Epithelial cell of prostate (primary cell): Measurements from ENCODE around the gene ZC3H12D.
"Not testable (repeated sequence)": the region's sequence is repeated elsewhere in the genome, so short reads cannot be mapped to it uniquely, and the experiment has no call there.

Experiments used
- DNase-seq: peaks from one replicate; pipeline ENCODE4 v3.0.0-alpha.2; 2011; ENCODE audit warnings: low read depth, low spot score
- H3K27ac ChIP-seq: fragments of 450-650 bp; 2 replicates; pipeline ENCODE4 v1.5.1; 2017; ENCODE audit warnings: mild to moderate bottlenecking

ZC3H12D gene

GRCh38 chr6:149487316-149487715 is 2.5 kb upstream of the ZC3H12D start:
- H3K27ac ChIP-seq = no peak overlapping the region
- DNase-seq = no peak

- DNase-seq = no peak
- no peak overlapping the region for H3K27ac ChIP-seq
Observed at GRCh38 chr6:149483849-149484655, 762 bp downstream of the ZC3H12D start.

- H3K27ac ChIP-seq = no peak overlapping the region
- no peak for DNase-seq
Observed at GRCh38 chr6:149483334-149483725, 1.5 kb downstream of the ZC3H12D start.

DNA sequence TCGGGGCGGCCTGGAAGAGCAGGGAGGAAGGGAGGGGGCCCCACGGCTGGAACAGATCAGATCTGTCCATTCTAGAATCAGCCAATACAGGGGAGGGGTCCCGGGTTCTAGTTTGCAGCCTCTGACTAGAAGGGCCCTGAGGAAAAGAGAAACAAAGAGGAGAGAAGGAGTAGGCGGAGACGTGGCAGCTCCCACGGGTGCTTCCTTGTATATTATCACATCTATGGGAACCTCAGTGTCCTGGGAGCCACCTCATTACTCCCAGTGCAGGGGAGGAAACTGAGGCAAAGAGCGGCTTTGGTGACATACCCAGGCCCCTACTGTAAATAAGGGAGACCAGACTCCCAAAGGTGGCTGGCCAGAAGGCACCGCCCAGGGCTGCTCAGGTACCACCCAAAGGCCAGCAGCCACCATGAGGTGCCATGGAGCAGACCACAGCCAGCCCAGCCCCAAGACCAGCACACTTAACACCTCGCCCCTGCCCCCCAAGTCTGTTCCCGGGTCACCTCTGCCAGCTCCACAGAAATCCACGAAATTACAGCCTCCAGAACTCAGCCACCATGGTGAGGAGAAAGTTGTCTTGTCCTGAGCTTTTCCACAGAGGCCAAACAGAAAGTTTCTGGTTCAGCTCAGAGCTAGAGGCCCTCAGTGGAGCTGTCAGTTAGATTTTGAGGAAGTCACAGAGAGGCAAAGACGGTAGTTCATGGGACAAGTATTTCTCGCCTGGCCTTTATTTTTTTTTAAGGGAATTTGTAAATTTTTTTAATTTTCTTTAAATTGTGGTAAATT is 2.1 kb downstream of the ZC3H12D start:
- no peak for DNase-seq
- H3K27ac ChIP-seq = no peak overlapping the region

DNA sequence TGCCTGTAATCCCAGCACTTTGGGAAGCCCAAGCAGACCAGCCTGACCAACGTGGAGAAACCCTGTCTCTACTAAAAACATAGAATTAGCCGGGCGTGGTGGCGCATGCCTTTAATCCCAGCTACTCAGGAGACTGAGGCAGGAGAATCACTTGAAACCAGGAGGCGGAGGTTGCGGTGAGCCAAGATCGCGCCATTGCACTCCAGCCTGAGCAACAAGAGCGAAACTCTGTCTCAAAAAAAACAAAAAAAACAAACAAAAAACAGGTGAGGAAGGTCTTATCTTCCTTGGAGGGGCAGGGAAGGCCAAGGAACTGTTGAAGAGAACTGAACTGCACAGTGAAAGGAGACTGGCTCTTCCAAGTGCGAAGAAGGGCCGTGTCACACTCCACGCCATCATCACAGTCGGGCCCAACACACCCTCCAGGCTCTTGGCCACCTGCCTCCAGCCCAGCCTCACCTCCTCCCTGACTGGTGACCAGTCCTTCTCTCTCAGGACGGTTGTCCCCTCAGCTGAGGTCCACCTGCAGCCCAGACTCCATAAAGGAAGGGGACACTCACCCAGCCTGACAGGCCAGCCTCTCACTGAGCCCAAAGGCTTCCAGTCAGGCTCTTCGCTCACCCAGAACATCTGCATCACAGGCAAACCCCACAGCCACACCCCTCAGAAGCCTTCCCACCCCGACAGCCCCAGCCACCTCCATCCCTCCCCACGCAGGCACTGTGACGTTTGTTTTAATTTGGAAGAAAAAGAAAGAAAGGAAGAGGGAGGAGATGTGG is 4.1 kb downstream of the ZC3H12D start:
- H3K27ac ChIP-seq = no peak overlapping the region
- DNase-seq = no peak

GRCh38 chr6:149478631-149479314 is 6.0 kb downstream of the ZC3H12D start:
- no peak overlapping the region for H3K27ac ChIP-seq
- no peak for DNase-seq

GRCh38 chr6:149477544-149477943 is 7.3 kb downstream of the ZC3H12D start:
- H3K27ac ChIP-seq = no peak overlapping the region
- no peak for DNase-seq

DNA sequence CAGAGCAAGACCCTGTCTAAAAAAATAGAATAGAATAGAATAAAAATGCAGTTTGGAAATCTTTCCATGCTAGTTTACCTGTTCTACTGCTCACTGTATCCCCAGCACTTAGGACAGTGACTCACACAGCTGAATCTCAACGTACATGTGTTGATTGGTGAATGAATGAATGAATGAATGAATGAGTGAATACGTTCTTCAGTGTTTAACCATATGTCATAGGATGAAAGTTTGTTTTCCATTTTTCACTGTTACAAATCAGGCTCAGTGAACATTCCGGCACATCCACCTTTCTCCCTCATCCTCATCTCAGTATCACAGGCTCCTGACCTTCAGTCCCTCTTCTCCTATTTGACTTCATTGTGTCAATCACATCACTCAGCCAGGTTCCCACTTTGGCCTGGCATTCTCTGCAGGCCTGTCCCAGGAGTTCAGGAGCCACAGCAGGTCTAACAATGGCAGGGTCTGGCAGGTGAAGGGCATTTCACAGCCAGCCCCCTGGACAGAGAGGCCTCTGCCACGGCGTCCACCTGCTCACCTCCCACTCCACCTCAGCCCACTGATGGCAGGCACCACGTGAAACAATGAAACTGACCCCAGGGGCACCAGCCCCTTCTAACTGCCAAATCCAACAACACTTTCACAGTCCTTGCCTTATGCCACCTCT is 7.9 kb downstream of the ZC3H12D start:
- H3K27ac ChIP-seq = no peak overlapping the region

DNA sequence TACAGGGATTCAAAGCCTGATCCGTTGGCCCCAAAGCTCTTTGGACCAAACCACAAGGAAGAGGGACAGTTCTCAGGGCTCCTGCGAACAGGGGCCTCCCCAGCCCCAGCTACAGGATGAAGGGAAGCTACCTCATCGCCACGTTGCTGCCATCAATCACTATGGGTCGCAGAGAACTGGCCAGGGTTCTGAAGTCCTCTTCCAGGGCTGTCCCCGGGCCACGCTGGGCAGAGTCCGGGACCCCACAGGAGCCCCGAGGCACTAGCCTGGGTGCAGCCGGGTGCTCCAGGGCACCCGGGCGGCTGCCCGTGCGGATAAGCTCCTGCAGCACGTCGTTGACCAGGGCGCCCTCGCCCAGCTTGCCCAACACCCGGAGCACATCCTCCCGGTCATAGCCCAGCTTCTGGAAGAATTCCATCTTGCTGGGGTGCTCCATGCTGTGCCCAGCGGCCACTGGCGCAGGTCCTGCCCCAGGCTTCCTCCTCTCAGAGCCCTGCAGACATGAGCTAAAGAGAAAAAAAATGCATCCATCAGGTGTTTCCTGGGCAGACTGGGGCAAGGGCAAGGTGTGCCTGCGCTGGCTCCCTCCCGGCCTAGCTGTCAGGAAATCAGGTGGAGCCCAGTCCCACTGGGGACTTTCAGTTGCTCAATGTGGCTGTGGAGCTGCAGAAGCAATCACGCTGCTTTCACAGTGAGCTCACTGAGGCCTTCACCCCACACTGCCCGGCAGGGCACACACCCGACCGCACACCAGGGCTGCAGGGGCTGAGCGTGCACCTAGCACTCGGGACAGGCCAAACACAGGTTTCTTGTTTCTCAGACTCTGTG is 10.5 kb downstream of the ZC3H12D start:
- H3K27ac ChIP-seq = no peak overlapping the region
- DNase-seq = no peak

More for the DNA sequence above, 7.9 kb downstream of the ZC3H12D start:
- no peak for DNase-seq

- no peak for DNase-seq
- no peak overlapping the region for H3K27ac ChIP-seq
Observed at GRCh38 chr6:149473080-149474052, 11.4 kb downstream of the ZC3H12D start.

- no peak for DNase-seq
- H3K27ac ChIP-seq = no peak overlapping the region
Observed at GRCh38 chr6:149472241-149472640, 12.6 kb downstream of the ZC3H12D start.

DNA sequence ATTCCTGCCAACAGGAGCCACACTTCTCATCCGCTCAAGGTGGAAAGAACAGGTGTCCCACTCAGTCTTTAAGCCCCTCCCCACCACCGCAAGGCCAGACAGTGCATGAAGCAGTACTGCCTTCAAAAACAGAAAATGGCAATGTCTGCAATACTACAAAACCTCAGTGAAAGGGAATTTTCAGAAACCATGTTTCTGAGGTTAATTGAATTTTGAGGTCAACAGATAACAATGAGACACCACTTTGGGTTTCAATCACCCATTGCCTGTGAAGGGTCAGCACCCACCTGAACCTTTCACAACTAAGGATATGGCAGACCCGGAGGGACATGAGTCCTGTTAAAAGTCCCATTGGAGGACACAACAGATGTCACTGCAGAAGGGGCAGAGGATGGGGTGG is 13.0 kb downstream of the ZC3H12D start:
- DNase-seq = no peak
- H3K27ac ChIP-seq = no peak overlapping the region

GRCh38 chr6:149470948-149471347 is 13.9 kb downstream of the ZC3H12D start:
- no peak overlapping the region for H3K27ac ChIP-seq
- DNase-seq = no peak

- H3K27ac ChIP-seq = no peak overlapping the region
- no peak for DNase-seq
Observed at GRCh38 chr6:149468179-149468578, 16.6 kb downstream of the ZC3H12D start.

GRCh38 chr6:149467265-149467664 is 17.5 kb downstream of the ZC3H12D start:
- no peak for DNase-seq
- no peak overlapping the region for H3K27ac ChIP-seq

- H3K27ac ChIP-seq = no peak overlapping the region
Observed at GRCh38 chr6:149464411-149464810, 20.4 kb downstream of the ZC3H12D start.

GRCh38 chr6:149463781-149464180 is 21.0 kb downstream of the ZC3H12D start:
- no peak for DNase-seq
- no peak overlapping the region for H3K27ac ChIP-seq

More at GRCh38 chr6:149464411-149464810, 20.4 kb downstream of the ZC3H12D start:
- no peak for DNase-seq

DNA sequence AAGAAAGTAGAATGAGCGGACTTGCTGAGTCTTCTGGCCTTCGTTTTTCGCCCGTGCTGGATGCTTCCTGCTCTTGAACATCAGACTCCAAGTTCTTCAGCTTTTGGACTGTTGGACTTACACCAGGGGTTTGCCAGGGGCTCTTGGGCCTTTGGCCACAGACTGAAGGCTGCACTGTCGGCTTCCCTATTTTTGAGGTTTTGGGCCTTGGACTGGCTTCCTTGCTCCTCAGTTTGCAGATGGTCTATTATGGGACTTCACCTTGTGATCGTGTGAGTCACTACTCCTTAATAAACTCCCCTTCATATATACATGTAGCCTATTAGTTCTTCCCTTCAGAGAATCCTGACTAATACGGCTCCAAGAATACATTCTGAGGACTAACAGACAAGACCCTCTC is 22.1 kb downstream of the ZC3H12D start:
- DNase-seq, H3K27ac ChIP-seq: not testable (repeated sequence)
